Right atrium auricular region (tissue), 2 donors: ENCODE data around the gene SMYD3. TPM values are rescaled to one million over a fixed set of nuclear protein-coding genes. Genes with fewer than 3 reads are reported as not detected.

Experiments used
- DNase-seq: peaks from one replicate; pipeline ENCODE4 v3.0.0-alpha.2; 2019; ENCODE audit warnings: low spot score
- H3K27ac ChIP-seq, 2 donors: fragments of 200-600 bp; sonication (generic); 1 replicate in 1 of 2; 2 replicates in 1 of 2; pipeline ENCODE4 v1.5.1; 2016 to 2019
- H3K27me3 ChIP-seq, 2 donors: fragments of 200-600 bp; sonication (generic); one replicate each; pipeline versions ENCODE4 v1.5.1 to v1.6.0; 2017 to 2019
- H3K36me3 ChIP-seq: fragments of 200-600 bp; sonication (generic); one replicate; pipeline ENCODE4 v1.5.1; 2016
- H3K4me1 ChIP-seq, 2 donors: fragments of 200-600 bp; sonication (generic); one replicate each; pipeline versions ENCODE4 v1.5.1 to v1.6.0; 2017 to 2019
- H3K4me3 ChIP-seq, 2 donors: fragments of 200-600 bp; sonication (generic); 1 replicate in 1 of 2; 2 replicates in 1 of 2; pipeline ENCODE4 v1.5.1; 2017 to 2019; ENCODE audit warnings: mild to moderate bottlenecking in 1 of 2, moderate library complexity in 1 of 2
- H3K9me3 ChIP-seq, 2 donors: fragments of 200-600 bp; sonication (generic); one replicate each; pipeline ENCODE4 v1.5.1; 2019
- CTCF ChIP-seq, 2 donors: fragments of 200-600 bp; sonication (generic); IDR thresholded peaks; one replicate each; pipeline ENCODE4 v1.5.1; 2019; ENCODE audit warnings: antibody characterized with exemption in 2 of 2
- total RNA-seq, 2 donors: library from RNA; depleted of rRNA; stranded (reverse); fragments of >200 nt; gene quantifications; one replicate each; pipeline ENCODE4 v1.1.0, GENCODE V29; 2016

Gene SMYD3
- total RNA-seq, 2 donors from 2014 or later, result 7.9 to 8.5 TPM

DNA sequence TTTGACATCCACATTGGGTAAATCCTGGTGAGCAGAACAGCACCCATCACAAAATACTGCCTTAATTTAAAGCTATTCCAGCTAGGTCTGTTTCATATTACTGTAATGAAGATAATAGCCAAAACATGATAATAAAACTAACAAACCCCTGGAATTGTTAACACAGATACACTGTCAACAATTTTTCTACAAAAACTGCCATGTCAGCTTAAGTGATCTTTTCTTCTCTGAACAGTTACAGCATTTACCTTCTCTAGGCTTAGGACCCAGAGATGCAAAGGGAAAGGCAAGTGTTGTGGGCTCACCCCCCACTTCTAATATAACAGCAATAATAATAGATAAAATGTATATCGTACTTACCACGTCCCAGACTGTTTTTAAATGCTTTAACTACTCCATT lies 92.1 kb downstream of the SMYD3 start:
- DNase-seq, result no peak
- Histone ChIP-seq H3K27ac (no peak overlapping the region), H3K9me3 (no peaks in the 10 kb centered on the region), H3K4me1 (no peaks in the 10 kb centered on the region), H3K4me3 (no peak overlapping the region), H3K27me3 (no peaks in the 10 kb centered on the region), H3K36me3 (no peaks in the 10 kb centered on the region)
- no peak for TF ChIP-seq CTCF (IDR thresholded peaks at IDR 0.05)

DNA sequence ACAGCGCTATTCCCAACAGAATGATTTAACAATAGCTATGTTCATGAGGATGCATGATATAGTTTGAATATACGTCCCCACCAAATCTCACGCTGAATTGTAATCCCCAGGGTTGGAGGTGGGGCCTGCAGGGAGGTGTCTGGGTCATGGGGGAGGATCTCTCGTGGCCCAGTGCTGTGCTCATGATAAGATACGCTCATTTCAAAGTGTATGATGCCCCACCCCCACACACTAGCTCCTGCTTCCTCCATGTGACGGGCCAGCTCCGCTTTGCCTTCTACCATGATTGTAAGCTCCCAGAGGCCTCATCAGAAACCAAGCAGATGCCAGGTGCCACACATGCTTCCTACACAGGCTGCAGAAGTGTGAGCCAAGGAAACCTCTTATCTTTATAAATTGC lies 93.6 kb downstream of the SMYD3 start:
- Histone ChIP-seq H3K36me3 (no peaks in the 10 kb centered on the region), H3K4me1 (no peaks in the 10 kb centered on the region), H3K4me3 (no peak overlapping the region), H3K27ac (no peak overlapping the region), H3K9me3 (no peaks in the 10 kb centered on the region), H3K27me3 (no peaks in the 10 kb centered on the region)
- TF ChIP-seq CTCF (IDR thresholded peaks at IDR 0.05), result no peak
- no peak for DNase-seq

DNA sequence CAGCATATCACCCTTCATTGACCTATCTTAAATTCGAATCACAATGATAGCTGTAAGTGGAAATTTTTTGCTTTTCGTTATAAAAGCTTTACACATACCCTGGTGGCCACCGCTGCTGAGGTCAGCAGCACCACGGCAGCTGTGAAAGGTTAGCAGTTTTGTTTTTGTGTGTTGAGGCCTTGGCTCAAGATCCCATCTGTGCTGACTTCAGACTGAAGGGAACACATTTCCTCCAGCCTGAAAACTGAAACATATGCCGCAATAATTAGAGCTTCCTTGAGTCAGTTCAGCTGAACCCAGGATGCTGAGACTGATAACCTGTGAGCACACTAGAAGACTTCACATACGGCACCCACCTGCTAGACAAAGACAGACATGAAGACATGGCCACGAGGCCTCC lies 103.0 kb downstream of the SMYD3 start:
- no peak overlapping the region for H3K4me3 ChIP-seq
- no peaks in the 10 kb centered on the region for H3K4me1 ChIP-seq
- H3K9me3 ChIP-seq, result no peaks in the 10 kb centered on the region
- H3K27ac ChIP-seq, result no peak overlapping the region
- no peak for DNase-seq
- no peak for TF ChIP-seq CTCF (IDR thresholded peaks at IDR 0.05)
- no peaks in the 10 kb centered on the region for H3K27me3 ChIP-seq
- H3K36me3 ChIP-seq, result no peaks in the 10 kb centered on the region

- no peak overlapping the region for H3K4me3 ChIP-seq
- no peaks in the 10 kb centered on the region for H3K36me3 ChIP-seq
- H3K27me3 ChIP-seq, result no peaks in the 10 kb centered on the region
- H3K27ac ChIP-seq, result no peak overlapping the region
- no peaks in the 10 kb centered on the region for H3K4me1 ChIP-seq
- no peak for TF ChIP-seq CTCF (IDR thresholded peaks at IDR 0.05)
- H3K9me3 ChIP-seq, result no peaks in the 10 kb centered on the region
- DNase-seq, result no peak
Observed at GRCh38 chr1:246398126-246398813, 108.8 kb downstream of the SMYD3 start.

GRCh38 chr1:246397046-246397445 lies 110.0 kb downstream of the SMYD3 start:
- no peaks in the 10 kb centered on the region for H3K4me1 ChIP-seq
- H3K27ac ChIP-seq, result no peak overlapping the region
- TF ChIP-seq CTCF (IDR thresholded peaks at IDR 0.05), result no peak
- DNase-seq, result no peak
- H3K4me3 ChIP-seq, result no peak overlapping the region
- H3K27me3 ChIP-seq, result no peaks in the 10 kb centered on the region
- no peaks in the 10 kb centered on the region for H3K9me3 ChIP-seq
- H3K36me3 ChIP-seq, result no peaks in the 10 kb centered on the region

DNA sequence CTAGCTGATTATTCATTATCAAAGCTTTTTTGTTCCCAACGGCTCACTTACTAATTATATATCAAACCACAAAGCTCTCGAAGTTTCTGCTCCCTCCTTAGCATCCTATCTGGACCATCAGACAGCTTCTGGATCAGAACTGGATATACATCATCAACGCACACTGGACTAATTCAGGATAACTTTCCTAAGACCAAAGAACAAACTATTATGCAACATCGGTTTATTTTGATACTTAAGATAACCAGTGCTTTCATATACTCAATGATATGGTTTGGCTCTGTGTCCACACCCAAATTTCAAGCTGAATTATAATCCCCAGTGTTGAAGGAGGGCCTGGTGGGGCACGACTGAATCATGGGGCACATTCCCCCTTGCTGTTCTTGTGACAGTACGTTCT lies 110.8 kb downstream of the SMYD3 start:
- Histone ChIP-seq H3K36me3 (no peaks in the 10 kb centered on the region), H3K27me3 (no peaks in the 10 kb centered on the region), H3K9me3 (peaks cover 0 to 2% of the 10 kb centered on the region in 2 donors), H3K27ac (no peak overlapping the region), H3K4me1 (no peaks in the 10 kb centered on the region), H3K4me3 (no peak overlapping the region)
- no peak for TF ChIP-seq CTCF (IDR thresholded peaks at IDR 0.05)
- DNase-seq, result no peak
